Heart left ventricle (tissue), 13 donors: ENCODE measurements around the gene HNRNPAB.
A peak's percentile ranks its signal among the peaks of the same experiment; 100 is the strongest.

Experiments used
- CTCF ChIP-seq, 12 donors: fragments of 200-600 bp; sonication (generic) in 4 of 12; IDR thresholded peaks; one replicate each; pipeline versions ENCODE4 v1.5.0 to v1.8.0; 2018 to 2022; ENCODE audit warnings: antibody characterized with exemption in 12 of 12, mild to moderate bottlenecking in 5 of 12
- POLR2A ChIP-seq, 2 donors: fragments of 450-650 bp; IDR thresholded peaks; one replicate each; pipeline ENCODE4 v1.6.1; 2017; ENCODE audit warnings: antibody characterized with exemption in 2 of 2, mild to moderate bottlenecking in 2 of 2, moderate library complexity in 2 of 2
- donor health status: ischemic (EF 13 %, LVEDD 7.1; RV severe dilation, severe dysfunction).
- donor health status: DM: no; HTN: yes; CAD: no.
- donor health status: DM: no; HTN: no; CAD: no.
- donor health status: ischemic (EF 25% LVEDD 6.9; RV normal size, moderate dysfunction).
- donor health status: ischemic (EF 25% LVEDD 5.7; RV mildly dilated, moderate dysfunction).
- donor health status: ischemic (EF 35%, LVEDD 5.7; RV mildly dilated, moderate dysfunction).
- donor health status: nonischemic (EF 11% LVEDD 7.7; RV severe dilation, severe dysfunction).
- donor health status: DM: yes; HTN: yes; CAD: no.
- donor health status: PGD.
- donor health status: ischemic (EF 29% LVEDD 5.4; RV normal size, mild dysfunction).
- donor health status: nonischemic (EF 23%, LVEDD 6.1; RV moderate dilation, normal function).

GRCh38 chr5:178232124-178232919 is 28.0 kb downstream of the HNRNPAB start, which contains the start of gene PHYKPL:
- TF ChIP-seq CTCF (IDR thresholded peaks at IDR 0.05), result peak in 2 of 12 donors; percentile 15 to 17
- TF ChIP-seq POLR2A (IDR thresholded peaks at IDR 0.05), result peak in 1 of 2 donors; percentile 54
